Ammon's horn (tissue), 1 donor: ENCODE results near the gene DMD.

ENCODE experiments used
- DNase-seq: peaks from one replicate; pipeline ENCODE4 v3.0.0-alpha.2; 2016; ENCODE audit warnings: low spot score

Gene DMD

DNA sequence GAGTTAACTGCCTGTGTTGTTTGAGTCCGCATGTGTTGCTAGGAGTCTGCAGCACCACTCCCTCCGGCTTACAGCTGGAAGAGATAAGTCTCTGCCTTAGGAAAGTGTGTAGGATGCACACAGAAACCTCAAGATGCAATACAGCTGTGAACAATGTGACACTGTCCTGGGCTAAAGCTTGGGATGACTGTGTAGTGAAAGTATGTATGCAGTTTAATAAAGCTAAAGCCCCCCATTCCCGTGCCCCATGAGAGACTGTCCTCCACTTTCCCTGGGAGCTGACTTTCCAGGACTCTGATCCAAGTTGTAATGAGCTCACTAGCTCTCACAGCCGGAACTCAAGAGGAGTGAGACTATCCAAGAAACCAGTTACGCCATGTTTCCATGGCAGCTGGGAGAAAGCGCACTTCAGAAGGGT lies 1982.9 kb downstream of the DMD start:
- peak; percentile 31 for DNase-seq

DNA sequence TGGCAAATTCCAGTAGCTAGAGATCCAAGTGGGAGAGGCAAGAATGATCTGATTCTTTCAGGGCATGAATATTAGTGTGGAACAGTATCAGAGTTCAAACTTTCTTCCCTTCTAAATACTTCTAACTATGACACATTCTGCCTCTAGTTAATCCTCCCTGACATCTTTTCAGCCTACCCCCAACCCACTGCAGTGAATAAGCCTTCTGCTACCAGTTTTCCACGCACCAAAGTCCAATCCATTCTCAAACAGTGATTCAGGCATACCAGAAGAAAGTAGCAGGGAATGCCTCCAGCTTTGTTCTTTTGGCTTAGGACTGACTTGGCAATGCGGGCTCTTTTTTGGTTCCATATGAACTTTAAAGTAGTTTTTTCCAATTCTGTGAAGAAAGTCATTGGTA lies 1984.1 kb downstream of the DMD start:
- no peak for DNase-seq

DNA sequence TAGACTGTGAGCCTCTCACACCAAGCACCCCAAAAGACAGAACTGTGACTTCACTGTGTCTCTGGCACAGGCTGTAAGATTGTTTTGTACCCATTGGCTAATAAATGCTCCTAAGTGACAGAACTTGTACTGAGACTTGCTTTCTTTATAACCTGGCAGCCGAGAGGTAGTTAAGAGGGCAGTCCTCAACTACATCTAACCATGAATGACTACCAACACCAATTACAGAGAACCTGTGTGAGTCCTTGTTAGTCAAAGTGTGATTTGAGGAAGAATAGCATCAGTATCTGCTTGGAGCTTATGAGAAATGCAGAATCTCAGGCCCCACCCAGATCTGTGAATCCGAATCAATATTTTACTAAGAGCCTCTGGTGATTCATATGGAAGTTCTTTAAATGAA lies 1985.5 kb downstream of the DMD start:
- DNase-seq: no peak

DNA sequence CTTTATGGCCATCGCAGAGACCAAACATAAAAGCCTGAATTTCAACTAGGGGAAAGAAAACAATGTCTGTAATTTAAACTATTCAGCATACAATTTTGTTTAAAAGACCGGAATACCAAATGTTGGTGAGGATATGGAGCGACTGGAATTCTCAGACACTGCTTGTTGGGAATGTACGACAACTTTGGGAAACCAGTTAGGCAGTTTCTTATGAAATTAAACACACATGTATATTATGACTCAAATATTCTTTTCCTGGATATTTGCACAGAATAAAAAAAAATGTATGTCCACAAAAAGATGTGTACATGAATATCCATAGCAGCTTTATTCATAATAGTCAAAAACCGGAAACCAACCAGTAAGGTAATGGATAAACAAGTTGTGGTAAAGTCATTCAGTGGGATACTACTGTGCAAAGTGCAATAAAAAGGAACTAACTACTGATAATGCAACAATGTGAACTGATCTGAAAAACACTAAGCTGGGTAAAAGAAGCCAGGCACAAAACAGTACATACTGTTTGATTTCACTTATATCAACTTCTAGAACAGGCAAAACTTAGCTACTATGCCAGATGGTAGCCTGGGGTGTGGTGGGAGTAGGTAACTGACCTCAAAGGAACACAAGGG lies 1986.9 kb downstream of the DMD start:
- no peak for DNase-seq

DNA sequence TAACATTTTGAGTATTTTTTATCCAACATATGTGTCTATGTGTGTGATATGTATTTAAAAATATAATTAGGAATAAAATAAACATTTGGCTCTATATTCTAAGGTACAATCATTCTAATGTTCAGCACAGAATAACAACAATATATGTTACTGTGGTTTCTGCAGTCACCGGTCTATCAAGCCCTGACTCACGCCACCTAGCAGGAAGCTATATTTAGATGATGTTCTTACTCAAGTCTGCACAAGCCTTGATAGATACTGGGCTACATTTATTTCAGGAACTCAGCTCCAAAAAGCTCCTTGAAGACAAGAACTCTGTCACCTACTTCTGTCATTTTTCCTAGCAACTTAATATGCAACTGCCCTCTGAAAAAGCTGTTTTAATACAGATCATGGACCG lies 1987.5 kb downstream of the DMD start:
- DNase-seq: no peak

DNA sequence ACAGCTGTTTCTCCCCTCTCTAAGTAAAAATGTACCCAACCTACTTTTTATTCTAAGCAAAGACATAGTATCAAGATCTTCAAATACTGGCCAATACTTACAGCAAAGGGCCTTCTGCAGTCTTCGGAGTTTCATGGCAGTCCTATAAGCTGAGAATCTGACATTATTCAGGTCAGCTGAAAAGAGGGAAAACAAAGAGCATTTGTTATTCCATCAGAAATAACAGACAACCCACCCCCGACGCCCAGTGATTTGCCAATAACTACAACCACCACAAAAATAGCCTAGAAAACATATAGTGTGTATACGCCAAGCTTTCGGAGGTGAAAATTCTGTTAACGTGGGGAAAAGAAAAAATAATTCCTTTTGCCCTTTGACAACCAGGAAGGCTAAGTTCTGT lies 1988.4 kb downstream of the DMD start:
- no peak for DNase-seq

DNA sequence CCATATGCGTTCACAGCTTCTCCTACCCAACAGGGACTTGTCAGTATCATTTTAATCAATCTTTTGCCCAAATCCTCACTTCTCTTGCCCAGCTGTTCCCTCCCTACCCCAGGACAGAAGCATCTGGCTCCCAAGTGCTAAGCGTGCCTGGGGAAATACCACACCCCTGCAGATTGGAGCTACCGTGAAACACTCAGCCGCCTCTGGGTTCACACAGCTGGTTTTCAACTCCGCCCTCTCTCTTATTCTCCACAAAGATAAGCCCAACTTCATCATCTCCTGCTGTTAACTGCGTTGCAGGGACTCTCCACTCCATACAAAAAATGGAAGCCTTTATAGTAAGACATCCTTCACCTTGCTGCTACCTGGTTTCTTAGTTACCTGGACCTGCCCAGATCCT lies 1992.2 kb downstream of the DMD start:
- no peak for DNase-seq

DNA sequence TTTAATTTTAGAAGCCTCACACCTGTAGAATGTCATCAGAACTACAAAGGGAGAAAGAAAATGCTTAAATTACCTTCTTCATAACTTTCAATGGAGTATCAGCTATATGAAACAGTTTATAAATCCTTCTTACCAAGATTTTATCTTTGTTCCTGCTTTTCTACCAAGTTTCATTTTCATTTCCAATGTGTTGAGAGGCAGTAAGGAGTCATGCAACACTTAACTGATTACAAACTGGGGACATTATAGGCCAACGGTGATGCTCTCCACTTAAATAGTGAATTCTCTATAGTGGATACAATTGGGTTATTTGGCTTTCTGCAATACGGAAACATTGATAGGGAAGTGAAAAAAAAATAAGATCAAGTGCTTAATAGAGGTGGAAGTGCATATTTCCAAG lies 1994.3 kb downstream of the DMD start:
- DNase-seq: no peak

DNA sequence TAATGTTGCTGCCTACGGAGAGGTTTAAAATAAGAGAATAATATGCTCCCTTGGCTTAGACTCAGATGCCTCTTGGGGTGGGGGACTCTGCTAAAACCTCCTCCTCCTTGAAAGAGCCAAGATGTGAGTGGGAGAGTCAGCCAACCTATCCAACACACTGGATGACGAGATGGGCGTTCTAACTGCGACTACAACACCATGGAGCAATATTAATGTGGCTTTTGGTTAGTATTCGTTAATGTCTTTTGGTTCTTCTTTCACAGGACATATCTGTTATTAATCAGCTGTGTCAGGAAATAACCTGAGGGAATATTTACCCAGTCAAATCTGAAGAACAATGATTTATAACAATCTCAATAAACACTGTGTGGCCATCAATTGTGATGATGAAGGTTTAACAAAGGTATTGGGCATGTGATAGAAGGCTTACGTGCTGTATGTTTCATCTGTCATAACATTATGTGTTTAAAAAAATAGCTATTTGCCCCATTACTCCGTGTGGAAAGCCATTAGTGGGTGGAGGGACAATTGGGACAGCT lies 1996.0 kb downstream of the DMD start:
- DNase-seq: no peak

DNA sequence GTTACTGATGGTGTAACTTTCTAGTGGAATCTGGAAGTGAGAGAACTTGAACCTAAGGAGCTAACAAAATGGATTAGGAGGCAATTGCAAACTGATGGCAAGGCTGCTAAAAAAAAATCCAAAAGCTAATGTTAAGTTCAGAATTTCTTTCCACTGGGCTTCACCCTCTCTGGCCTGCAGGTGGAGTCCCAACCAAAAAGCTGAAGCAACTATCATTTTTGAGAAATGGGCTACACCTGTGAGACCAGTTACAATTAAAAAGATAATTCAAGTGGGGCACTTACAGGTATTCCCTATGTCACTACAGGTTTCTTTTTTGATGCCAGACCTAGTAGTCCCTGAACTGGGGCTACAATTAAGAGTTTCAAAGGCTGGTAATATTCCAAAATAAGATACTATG lies 1997.4 kb downstream of the DMD start:
- no peak for DNase-seq

DNA sequence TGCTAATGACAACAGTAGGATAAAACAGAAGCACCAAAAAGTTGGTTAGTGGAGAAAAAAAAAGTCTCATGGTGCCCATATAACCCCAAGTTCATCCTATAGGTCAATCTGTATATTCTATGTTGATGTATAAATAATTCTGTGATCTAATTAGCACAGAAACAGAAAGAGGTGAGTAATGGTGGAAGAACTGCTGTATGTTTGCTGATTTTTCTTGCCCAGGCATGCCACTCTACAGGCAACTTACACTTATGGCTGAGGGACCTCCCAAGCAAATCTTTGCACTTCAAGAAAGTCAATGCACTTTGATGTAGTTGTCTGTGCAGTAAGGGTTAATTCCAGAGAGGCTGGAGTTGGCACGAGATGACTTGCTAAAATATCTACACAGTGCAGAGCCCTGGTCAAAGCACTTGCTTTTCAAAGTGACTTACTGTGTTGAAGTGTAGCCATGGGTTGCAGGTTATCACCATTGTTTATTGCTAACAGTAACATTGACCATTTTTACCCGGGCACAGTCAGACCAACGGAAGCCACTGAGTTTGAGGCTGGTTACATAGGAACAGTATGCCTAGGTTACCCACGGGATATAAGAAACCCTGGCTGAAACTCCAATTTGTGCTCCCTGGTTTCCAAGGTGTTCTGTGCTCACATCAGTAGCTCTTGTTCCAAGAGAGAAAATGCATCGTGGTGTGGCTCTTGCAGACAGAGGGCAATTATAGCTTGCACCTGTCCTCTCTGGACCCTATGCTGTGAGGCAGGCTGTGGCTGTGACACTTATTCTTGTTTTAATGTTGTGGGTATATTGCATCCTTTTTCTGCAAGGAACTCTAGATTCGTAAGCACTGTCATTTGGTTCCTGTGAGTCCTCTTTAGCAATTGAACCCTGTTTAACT lies 1998.2 kb downstream of the DMD start:
- no peak for DNase-seq

DNA sequence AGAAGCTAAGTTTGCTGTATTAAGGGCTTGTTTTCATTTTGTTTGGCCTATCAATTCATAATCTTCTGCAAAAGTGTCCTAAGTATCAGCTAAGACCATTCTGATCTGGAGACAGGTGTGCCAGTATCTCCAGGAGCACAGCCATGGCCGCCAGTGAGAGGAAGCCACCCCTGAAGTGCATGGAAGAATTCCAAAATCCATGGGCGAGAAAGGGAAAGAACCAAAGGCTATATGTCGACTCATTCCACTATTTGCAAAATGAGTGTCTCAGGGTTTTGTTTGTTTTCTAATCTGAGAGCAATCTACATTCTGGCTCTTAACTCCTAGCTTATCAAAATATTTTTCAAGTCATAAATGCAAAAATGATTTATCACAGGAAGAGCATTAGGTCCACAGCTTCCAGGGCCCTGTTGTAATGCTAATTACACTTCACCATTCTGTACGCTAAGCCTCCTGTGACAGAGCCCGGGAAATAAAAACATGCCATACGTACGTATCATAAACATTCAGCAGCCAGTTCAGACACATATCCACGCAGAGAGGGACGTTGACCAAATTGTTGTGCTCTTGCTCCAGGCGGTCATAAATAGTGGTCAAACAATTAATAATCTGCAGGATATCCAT lies 2002.2 kb downstream of the DMD start:
- DNase-seq: no peak

DNA sequence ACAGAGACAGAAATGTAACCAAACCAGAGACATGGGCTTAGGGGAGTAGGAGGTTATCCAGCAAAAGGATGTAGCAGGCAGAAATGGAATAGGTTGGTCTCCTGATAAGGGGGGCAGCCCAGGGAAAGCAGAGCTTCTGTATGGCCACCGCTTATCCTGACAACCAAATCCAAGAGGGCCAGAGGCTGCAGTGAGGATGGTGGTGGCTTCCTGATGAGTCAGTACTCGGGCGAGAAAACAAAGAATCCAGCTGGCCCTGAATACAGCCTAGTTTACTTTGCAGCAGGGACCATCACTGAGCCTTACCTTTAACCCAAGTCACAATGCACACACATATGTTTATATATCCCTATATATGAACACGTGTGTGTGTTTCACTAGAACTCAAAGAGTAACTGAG lies 2009.8 kb downstream of the DMD start:
- no peak for DNase-seq

DNA sequence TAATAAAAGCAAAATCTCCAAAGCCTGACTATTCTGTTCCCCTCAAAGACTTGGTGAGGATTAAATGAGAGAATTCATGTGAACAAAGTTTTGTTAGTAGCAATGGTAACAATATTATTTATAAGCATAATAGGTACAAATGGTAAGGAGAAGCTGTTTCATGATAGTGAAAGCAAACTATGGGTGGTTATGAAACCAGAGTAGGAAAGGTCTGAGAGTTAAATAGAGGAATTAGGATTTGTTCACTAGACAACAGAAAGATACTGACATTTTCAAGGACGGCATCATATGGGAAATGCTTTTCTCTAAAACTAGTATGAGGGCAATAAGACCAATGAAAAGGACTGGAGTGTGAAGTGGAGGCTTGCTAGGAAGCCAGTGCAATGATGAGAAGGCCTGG lies 2010.9 kb downstream of the DMD start:
- DNase-seq: no peak

DNA sequence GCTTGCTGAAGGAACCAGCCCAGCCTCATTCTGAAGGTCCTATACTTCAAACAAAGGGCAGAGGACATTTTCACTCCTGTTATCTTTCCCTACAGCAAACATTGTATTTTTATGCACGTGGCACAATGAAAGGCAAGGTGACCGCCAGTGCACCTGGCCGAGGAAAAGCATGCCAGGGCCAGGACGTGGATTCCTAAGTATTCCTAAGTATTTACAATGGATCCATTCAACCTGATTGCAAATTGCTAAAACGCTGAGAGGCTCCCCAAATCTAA lies 2011.6 kb downstream of the DMD start:
- no peak for DNase-seq

DNA sequence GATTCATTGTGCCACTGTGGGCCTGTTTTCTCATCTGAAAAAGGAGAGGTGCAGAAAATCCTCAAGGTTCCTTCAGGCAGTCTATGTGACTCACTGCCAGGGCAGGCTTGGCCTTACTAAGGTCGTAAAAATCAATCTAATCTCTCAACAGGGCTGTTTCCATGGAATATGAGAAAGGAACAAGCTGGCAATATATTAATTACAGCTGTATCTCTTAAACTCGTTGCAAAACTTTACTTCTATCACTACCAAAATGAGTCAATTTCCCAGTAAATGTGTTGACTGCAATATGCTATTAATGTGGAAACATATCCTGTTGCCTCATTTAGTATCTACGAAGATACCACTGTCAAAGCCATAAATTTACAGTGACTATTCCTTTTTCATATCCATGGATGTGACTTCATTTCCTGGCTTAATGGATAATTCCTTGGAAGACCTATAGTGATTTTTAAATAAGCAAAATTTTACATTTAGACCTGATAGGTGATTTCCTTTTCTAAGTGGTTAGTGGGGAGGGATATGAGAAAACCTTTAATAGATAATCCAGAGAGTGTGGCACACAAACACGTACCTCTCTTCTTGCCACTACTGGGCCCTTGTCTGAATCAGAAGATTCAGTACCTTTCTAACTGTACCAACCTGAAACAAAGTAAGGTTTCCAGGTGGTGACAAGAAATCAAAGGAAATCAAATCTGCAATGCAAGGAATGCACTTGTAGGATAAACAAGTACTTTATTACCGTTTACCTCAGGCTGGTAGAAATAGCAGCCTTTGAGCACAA lies 2012.1 kb downstream of the DMD start:
- no peak for DNase-seq

DNA sequence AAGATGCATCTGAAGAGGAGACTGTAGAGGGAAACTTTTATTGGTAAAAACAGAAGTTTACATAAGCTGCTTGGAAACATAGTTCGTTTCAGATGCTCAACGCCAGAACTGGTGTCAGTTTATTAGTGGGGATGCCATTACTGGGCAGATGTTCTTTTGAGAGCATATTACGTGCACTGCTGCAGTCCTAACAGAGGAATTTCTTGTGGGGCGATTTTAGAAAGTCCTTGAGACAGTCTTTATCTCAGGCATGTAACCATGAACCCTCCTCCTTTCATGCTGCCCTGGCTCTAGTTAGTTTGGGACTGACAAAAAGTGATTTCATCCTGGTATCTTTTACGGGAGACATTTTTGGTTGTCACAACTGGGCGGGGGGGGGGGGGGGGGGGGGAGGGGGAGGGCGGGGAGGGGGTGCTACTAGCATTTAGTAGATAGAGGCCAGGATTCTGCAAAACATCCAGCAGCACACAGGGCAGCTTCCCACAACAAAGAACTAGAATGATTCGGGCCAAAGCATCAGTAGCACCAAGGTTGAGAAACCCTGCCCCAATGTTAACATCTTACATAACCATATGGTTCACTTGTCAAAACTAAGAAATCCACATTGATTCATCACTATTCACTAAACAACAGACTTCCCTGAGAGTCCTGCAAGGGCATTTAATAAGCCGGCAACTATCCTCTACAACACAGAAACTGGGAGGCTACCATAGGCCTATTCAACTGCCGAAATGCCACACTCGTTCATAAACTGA lies 2021.0 kb downstream of the DMD start:
- DNase-seq: no peak

DNA sequence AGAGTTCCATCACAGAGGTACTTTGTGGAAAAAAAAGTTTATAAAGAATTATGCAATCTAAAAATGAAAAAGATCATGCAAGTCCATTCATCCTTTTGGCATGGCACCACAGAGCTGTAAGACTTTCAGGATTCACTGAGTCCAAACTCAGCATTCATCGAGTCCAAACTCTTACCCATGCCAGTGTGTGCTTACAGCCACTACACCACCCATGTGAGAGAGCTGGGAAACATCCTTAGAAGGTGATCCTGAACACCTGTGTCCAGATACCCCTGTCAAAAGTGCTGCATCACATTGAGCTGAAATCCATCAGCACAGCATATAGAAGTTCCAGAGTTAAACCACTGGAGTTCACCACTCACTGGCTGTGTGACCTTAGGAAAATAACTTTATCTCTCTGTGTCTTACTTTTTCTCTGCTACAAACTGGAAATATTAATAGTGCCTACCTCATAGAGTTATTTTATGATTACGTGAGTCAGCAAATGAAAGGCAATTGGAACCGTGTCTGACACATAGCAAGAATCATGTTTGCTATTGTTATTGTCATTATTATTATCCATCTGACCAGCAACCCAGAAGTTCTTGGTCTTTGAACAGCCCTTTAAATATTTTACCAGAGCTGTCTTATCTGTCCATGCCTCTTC lies 2024.5 kb downstream of the DMD start:
- DNase-seq: no peak

DNA sequence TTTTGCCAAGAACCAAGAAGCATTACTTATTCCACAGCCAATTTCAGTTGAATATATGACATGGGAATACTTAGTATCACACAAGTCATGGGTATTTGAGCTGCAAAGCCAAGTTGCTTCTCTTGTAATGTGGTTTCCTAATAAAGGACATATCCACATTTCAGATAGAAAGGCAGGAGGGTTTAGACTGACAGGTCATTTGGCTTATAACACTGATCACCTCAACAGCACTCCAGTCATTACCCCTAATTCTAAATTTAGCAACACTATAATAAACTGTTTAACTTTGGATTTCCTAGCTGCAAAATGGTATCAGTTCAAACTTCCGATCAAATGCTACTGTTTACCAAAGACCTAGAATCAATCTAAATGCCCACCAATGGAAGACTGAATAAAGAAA lies 2025.5 kb downstream of the DMD start:
- no peak for DNase-seq

DNA sequence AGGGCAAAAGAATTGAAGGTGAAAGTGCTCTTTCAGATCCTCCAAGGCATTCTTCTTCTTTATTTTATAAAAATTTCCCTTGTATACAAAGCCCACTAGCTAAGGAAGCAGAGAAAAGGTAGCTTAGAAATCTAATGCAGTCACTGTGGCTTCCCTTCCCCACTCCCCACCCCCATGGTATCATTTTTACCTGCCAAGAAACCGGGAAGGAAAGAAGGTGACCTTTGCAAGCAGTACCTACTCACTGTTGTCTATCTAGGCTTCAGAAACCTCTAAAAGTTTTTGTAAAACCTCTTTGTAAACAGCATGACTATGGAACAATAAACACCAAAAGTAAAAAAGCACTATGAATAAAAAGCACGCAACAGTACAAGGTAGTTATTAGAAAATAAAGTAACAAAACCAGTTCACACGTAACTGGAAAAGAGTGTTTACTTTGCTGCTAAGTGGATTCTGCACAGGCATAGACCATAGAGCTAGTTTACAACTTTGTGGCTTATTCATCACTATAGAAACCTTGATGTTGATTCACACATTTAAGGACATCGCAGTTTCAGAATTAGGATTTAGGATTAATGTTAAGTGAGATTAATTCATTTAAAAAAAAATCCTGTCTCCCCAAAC lies 2029.9 kb downstream of the DMD start:
- no peak for DNase-seq

DNA sequence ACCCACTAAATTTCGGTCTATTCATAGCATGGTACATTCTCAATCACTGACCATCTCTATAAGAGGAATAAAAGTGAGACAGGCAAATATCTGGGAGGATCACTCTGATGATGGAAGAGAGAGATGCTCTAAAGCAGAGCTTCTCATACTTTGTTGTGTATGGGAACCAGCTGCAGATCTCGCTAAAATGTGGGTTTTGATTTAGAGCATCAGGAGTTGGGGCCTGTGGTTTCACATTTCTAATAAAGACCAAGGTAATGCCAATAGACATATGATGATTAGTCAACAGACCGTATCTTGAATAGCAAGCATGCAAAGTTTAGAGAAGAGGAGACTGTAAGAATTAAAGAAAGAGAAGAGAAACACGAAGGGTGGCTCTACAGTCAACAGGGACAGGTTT lies 2032.1 kb downstream of the DMD start:
- no peak for DNase-seq
